HG02973 (cell line): Measurements from ENCODE around the gene KRCC1.

Source experiments
- ATAC-seq: cut with Tn5 transposase; IDR thresholded peaks from one replicate; pipeline ENCODE4 v1.9.1; 2021; ENCODE audit warnings: moderate library complexity; ENCODE audit not compliant: unreplicated experiment

KRCC1 gene

DNA sequence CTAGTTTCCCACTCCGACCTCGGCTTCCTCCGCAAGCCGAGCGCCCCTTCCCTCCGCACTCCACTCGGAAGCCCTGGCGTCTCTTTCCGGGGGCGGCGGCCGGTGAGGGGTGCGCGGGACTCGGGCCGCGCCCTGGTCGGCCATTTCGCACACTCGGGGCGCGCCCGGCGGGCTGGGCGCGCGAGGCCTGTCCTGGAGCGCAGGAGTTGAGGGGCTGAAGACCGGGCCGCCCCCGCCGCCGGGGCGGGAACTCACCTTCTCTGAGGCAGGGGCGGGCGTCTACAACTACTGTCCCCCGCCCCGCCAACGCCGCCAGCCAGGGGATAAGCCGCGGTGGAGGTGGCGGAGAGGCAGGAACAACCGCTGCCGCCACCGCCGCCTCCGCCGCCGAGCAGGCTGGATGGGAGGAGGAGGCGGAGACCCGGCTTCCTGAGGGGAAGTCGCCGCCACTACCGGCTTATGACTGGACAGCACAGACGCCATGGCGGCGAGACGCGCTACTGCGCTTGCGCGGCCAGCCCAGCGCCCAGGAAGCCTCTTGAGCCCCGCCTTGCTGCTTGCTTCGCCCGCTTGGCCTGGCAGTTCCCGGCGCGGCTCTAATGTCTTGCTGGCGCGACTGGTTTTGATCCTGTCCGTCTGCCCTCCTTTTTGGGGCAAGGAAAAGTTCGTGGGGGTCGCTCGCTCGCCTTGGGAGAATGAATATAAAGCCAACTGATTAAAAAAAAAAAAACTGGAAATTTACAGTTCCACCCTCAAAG, at the start of gene KRCC1:
Gene KRCC1, minus strand, starts transcription at position 413 of the 758 bp plus-strand sequence. CDS start 27,220 bp downstream, outside the sequence.
- peak; percentile 90 for ATAC-seq

- ATAC-seq: no peak
Observed at GRCh38 chr2:88100489-88100858, 44.9 kb upstream of the KRCC1 start.

DNA sequence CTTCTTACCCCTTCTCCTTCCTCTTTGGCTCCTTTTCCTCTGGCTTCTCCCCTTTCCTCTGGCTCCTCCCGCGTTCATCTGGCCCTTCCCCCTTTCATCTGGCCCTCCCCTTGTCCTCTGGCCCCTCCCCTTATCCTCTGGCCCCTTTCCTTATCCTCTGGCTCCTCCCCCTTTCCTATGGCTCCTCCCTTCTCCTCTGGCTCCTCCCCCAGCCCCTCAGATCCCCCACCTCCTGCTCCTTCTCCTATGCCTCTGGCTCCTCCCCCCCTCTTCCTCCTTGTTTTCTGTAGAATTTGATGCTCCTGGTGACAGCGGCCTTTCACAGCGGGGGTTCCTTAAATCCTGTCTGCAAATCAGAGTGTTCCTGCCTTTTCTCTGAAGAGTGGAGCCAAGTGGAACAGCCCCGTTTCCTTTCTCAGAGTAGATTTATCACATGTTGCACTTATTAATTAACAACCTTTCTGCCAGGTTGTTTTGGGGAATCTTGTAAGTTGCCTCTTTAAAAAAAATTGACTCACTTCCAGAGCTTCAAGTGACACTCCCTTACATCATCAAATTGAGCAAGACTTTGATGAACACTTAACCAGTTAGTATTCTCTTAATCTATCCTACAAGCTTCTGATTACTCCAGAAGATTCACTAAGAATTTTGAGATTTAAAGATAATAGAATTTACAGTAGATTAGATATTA, 44.4 kb upstream of the KRCC1 start:
- ATAC-seq: no peak

DNA sequence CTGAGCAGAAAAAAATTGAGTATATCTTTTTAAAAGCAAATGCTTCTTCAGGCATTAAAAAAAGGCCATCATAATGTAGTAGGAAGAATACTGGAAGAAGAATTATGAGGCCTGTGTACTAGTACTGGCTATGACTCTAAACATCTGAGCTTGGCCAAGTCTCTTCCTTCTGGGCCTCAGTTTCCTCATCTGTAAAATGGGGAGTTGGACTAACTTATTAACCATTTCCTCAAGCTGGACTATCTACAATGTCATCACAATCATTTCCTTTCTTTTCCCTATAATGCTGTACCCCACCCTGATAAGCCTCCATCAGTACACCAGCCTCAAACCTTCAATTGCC, 42.9 kb upstream of the KRCC1 start:
- ATAC-seq: no peak

DNA sequence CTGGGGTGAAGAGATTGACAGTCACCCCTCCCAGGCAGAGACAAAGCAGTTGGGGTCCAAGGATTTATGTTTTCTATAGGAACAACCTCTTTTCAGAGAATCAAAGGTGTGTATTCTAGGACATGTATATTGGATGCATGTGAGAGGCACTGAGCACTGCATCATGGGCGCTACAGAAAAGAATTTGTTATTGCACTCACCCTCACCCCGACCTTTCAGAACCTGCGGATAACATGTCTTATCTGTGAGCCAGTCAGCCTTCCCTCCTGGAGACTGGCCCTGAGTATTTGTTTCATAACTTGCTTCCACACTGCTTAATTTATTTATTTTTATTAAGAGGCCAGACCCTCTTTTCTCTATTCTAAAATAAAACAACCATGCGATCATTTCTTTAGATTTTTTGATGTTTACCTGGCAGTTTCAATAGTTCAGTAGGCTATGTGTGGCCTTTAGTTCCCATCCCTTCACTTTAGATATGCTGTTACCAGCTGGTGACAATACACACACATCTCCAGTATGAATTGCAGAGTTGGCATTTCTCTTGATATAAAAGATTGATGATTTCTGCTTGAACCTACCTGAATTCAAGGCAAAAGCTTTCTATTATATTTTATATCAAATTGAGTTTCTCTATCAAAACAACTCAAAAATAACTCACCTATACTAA, 42.4 kb upstream of the KRCC1 start:
- no peak for ATAC-seq

- no peak for ATAC-seq
Observed at GRCh38 chr2:88097192-88097591, 41.6 kb upstream of the KRCC1 start.

- no peak for ATAC-seq
Observed at GRCh38 chr2:88096708-88097107, 41.1 kb upstream of the KRCC1 start.

DNA sequence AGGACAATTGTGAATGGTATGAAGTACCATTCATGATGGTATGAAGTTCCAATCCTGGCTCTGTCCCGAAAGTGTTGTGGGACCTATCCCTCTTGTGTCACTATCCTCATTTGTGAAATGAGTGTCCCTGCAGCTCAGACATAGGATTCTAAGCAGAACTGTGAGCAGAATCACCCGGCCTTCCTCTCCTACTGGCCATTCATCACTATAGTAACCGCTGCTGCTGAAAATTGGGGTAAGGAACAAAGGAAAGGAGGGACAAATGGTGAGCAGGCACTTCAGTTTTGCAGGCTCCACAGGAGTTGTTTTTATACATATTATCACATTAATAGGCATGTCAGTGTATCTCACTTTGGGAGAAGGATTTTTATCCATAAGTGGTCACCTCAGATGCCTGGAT, 39.4 kb upstream of the KRCC1 start:
- no peak for ATAC-seq

DNA sequence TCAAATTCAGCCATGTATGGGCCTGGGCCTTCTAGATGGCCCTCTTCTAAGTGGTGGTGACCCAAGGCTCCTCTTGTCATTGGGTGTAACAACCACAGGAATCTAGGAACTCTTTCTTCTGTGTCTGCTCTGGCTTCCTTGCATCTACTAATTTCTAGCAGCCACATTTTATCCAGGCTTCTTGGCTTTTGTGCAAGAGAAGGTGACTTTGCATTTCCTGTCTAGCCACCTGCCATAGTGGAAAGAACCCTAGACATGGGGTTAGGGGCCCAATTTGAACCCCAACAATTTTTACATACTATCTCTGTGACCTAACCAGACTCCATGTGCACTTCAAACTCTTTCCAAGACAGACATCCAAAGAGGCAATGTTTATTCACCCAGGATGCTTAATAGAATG, 37.2 kb upstream of the KRCC1 start:
- no peak for ATAC-seq

DNA sequence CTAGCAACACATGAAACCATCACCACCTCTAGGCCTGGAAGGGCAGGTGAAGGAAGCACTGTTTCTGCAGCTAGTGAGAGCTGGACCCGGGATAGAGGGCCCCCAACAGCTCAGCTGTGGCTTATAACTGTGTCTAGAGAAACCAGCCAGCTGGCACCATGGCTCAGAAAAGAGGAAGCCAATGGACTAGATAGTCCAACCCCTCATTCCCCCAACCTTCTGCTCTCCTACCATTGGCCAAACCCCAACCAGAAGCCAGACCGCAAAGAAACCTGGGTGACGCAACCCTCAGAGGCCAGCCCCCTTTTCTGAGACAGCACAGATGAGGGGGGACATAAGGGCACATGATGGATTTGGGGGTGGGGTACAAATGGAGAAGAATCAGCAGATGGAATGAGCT, 36.4 kb upstream of the KRCC1 start:
- no peak for ATAC-seq

GRCh38 chr2:88090446-88091283, 35.1 kb upstream of the KRCC1 start:
- ATAC-seq: no peak

DNA sequence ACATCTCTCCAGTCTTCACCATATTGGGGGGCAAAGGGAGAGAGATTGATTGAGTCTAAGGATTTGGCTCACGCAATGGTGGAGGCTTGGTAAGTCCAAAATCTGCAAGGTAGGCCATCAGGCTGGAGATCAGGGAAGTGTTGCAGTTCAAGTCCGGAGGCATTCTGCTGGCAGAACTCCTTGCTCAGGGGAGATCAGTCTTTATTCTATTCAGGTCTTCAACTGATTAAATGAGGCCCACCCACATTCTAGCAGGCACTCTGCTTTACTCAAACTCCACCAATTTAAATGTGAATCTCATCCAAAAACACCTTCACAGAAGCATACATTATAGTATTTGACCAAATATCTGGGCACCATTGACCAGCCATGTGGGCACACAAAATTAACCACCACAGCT, 33.4 kb upstream of the KRCC1 start:
- no peak for ATAC-seq

GRCh38 chr2:88087763-88088162, 32.2 kb upstream of the KRCC1 start:
- ATAC-seq: no peak

DNA sequence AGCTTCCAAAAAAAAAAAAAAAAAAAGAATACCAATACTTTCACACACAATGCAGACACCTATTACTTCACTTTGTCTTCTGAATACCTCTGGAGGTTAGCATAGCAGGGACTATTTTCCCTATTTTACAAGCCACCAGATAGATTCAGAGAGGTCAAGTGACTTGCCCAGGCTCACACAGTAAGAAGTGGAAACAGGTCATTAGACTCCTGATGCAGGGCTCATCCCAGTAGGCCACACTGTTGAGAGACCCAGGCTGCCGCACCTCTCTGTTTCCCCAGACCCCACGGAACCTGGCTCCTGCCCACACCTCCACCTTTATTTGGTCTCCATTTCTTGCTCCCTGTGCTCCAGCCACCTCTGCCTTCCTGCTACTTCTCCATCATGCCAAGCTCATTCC, 31.5 kb upstream of the KRCC1 start:
- ATAC-seq: no peak

DNA sequence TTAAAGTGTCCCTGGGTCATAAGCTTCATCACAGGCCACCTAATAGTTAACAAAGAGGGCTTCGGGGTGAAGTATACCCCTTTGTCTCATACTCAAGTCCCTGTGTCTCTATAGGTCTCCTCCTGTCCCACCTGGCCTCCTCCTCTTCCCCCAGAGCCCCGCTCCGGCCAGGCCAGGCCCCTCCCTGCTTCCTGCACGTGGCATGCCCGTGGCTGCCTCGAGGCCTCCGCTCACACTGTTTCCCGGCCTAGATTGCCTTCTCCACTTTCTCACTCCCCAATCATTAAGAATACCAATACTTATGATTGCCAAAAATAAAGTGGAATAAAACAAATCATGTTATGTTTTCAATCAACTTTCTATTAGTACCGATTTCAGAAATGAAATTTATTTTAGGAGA, 30.8 kb upstream of the KRCC1 start:
- no peak for ATAC-seq

GRCh38 chr2:88085602-88086001, 30.0 kb upstream of the KRCC1 start:
- no peak for ATAC-seq

GRCh38 chr2:88085099-88085498, 29.5 kb upstream of the KRCC1 start:
- no peak for ATAC-seq

DNA sequence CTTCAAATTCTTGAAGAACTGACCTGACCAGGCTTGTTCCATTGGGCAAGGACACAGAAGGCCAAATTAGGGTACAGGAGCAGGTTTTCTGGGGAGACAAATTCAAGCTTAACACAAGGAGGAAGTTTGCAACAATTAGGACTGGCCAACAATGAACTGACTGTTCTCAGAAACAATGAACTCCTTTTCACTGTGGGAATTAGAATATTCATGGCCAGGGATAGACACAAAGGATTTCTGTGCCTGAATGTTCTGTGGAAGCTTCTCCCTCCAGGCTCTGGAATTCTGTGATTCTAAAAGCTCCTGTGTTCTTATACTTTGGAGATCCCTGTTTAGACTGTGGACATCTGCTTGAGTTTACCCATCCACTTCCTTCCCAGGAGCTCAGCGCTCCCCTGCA, 27.2 kb upstream of the KRCC1 start:
- ATAC-seq: no peak

DNA sequence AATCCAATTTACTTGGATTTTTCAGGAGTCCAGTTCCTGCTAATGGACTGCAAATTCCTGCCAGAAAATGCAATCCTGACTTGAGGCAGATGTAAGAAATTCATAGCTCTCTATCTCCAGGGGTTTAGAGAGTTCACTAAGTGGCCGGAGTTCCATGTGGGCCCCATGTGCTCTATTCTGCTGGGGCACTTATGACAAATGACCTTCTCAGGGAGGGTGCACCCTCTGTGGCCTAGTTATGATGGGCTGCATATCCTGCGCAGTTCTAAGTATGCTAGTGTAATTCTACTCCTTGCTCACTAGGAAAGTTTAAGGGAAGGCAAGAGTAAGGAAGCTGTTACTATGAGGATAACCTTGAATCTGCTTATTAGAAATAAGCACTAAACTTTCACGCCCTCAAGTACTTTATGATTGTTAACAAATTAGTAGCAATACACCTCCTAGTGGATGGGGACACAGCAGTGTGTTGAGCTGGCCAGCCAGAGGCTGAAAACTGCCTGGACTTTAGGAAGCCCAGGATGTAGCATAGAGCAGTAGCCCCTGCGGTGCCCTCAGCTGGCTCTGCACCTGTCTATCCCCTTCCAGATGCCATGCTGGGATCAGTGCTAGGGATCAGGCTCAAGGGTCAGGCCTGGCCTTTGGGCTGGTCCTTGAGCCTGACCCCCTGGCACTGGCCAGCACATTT, 26.5 kb upstream of the KRCC1 start:
- no peak for ATAC-seq

DNA sequence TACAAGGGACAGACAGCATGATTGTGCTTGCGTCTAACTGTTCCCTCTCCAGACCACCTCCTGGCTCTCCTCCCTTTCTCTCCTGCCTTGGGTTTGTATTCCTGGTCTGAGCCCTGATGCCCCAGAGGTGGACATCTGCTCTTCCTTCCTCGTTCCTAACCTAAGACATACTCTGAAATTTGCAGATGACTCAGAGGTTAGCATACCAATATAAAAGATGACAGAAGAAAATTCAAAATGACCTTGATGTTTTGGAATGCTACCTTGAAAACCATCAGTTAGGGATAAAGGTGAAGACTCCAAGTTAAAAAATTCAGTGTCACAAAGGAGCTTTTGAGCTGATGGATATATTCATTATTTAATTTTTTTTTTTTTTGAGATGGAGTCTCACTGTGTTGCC, 25.0 kb upstream of the KRCC1 start:
- ATAC-seq: no peak

- no peak for ATAC-seq
Observed at GRCh38 chr2:88078643-88079172, 23.1 kb upstream of the KRCC1 start.
